CD4-positive, alpha-beta T cell treated with Interleukin-4 for 4 hours (primary cell): ENCODE measurements around the gene C12orf43.

Source experiments
- DNase-seq: peaks from one replicate; pipeline ENCODE4 v3.0.0-alpha.2; 2020

C12orf43 gene

GRCh38 chr12:121030576-121031212, 14.4 kb upstream of the C12orf43 start:
- DNase-seq: no peak

GRCh38 chr12:121026274-121027045, 10.2 kb upstream of the C12orf43 start:
- no peak for DNase-seq

GRCh38 chr12:121025442-121026226, 9.3 kb upstream of the C12orf43 start:
- no peak for DNase-seq

GRCh38 chr12:121023799-121024198, 7.5 kb upstream of the C12orf43 start:
- no peak for DNase-seq

GRCh38 chr12:121022713-121023112, 6.4 kb upstream of the C12orf43 start:
- DNase-seq: no peak

GRCh38 chr12:121021754-121022153, 5.5 kb upstream of the C12orf43 start:
- no peak for DNase-seq

- no peak for DNase-seq
Observed at GRCh38 chr12:121018860-121019617, 2.8 kb upstream of the C12orf43 start.

GRCh38 chr12:121017966-121018491, 1.7 kb upstream of the C12orf43 start:
- no peak for DNase-seq

GRCh38 chr12:121013715-121014114, 2.6 kb downstream of the C12orf43 start:
- no peak for DNase-seq

- no peak for DNase-seq
Observed at GRCh38 chr12:121011820-121012219, 4.5 kb downstream of the C12orf43 start.

GRCh38 chr12:121010860-121011259, 5.4 kb downstream of the C12orf43 start:
- no peak for DNase-seq

- DNase-seq: no peak
Observed at GRCh38 chr12:121009741-121010140, 6.5 kb downstream of the C12orf43 start.

GRCh38 chr12:121008347-121009098, 7.8 kb downstream of the C12orf43 start:
- DNase-seq: no peak

GRCh38 chr12:121005346-121005815, 10.9 kb downstream of the C12orf43 start:
- DNase-seq: peak; percentile 50

- no peak for DNase-seq
Observed at GRCh38 chr12:121004253-121004815, 12.0 kb downstream of the C12orf43 start.

GRCh38 chr12:121003650-121004049, 12.6 kb downstream of the C12orf43 start:
- DNase-seq: no peak

GRCh38 chr12:121001841-121002483, 14.3 kb downstream of the C12orf43 start:
- DNase-seq: no peak

GRCh38 chr12:121001060-121001459, 15.2 kb downstream of the C12orf43 start:
- DNase-seq: no peak

GRCh38 chr12:121000530-121000929, 15.8 kb downstream of the C12orf43 start:
- DNase-seq: no peak

GRCh38 chr12:120999191-121000120, 16.8 kb downstream of the C12orf43 start:
- DNase-seq: no peak
